ENCODE measurements around the gene SFRP2. TPM values are rescaled to one million over a fixed set of nuclear protein-coding genes. Genes with fewer than 3 reads are reported as not detected.

Gene SFRP2
- polyA plus RNA-seq, 3 donors = not detected

DNA sequence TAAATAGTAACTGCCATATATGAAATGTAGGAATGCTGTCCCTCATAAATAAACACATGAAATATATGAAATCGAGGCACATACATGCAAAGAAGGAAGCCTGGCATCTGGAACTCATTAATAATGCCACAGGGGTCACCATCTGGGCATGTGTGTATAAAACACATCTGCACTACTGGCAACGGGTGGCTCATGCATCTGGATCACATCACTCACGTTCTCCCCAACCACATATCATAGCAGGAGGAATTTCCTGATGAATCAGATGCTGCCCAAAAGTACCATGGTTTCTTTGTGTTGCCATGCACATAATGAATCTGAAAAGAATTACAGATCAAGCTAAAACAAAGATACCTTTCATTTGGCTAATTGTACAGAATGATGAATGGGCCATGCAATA, 57.6 kb downstream of the SFRP2 start:
- H3K4me1 ChIP-seq (ENCODE audit: control insufficient read depth in 1 of 2, insufficient read depth in 2 of 2, low read length in 2 of 2) = peaks cover 51 to 59% of the 10 kb centered on the region in 2 donors
- H3K4me2 ChIP-seq (replicated peaks; ENCODE audit: extremely low read depth, low read length, poor library complexity, severe bottlenecking) = no peak overlapping the region
- no peak overlapping the region for H2AFZ ChIP-seq (ENCODE audit: insufficient read depth, low read depth, low read length, poor library complexity, severe bottlenecking)
- 8% methylated on average over 2 of the region's 3 CpGs for WGBS (ENCODE audit: insufficient coverage)
- Mint-ChIP-seq H3K4me1 (peaks cover 62% of the 10 kb centered on the region), H3K36me3 (peaks cover 5 to 6% of the 10 kb centered on the region in 2 donors), H3K9me3 (peaks cover 0 to 3% (median 0%) of the 10 kb centered on the region in 7 donors), H3K27ac (peak overlapping the region in 2 of 7 donors; percentile 40 to 77), H3K27me3 (ENCODE audit: low read depth in 3 of 3) (peaks cover 0 to 2% (median 0%) of the 10 kb centered on the region in 3 donors), H3K4me3 (no peak overlapping the region)
- H3K27ac ChIP-seq (ENCODE audit: low read depth in 1 of 2, low read length in 2 of 2) = peak overlapping the region in 1 of 2 donors; percentile 68
- peak in 1 of 3 donors; percentile 62 for DNase-seq
- no peaks in the 10 kb centered on the region for H3K27me3 ChIP-seq (ENCODE audit: control insufficient read depth in 2 of 2, insufficient read depth in 2 of 2, low read length in 2 of 2)
- no peak overlapping the region for H3K9ac ChIP-seq (ENCODE audit: insufficient read depth, low read length, poor library complexity, severe bottlenecking)
- no peaks in the 10 kb centered on the region for H3K79me2 ChIP-seq (ENCODE audit: insufficient read depth, low read length)
- no peaks in the 10 kb centered on the region for H3K9me3 ChIP-seq (replicated peaks in 1 of 2; ENCODE audit: control insufficient read depth in 1 of 2, insufficient read depth in 1 of 2, low read length in 2 of 2)
- TF ChIP-seq, protein P1, sequence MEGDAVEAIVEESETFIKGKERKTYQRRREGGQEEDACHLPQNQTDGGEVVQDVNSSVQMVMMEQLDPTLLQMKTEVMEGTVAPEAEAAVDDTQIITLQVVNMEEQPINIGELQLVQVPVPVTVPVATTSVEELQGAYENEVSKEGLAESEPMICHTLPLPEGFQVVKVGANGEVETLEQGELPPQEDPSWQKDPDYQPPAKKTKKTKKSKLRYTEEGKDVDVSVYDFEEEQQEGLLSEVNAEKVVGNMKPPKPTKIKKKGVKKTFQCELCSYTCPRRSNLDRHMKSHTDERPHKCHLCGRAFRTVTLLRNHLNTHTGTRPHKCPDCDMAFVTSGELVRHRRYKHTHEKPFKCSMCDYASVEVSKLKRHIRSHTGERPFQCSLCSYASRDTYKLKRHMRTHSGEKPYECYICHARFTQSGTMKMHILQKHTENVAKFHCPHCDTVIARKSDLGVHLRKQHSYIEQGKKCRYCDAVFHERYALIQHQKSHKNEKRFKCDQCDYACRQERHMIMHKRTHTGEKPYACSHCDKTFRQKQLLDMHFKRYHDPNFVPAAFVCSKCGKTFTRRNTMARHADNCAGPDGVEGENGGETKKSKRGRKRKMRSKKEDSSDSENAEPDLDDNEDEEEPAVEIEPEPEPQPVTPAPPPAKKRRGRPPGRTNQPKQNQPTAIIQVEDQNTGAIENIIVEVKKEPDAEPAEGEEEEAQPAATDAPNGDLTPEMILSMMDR (IDR thresholded peaks at IDR 0.05) = no peak
- H4K20me1 ChIP-seq (ENCODE audit: insufficient read depth, low read length) = no peaks in the 10 kb centered on the region
- H3K4me3 ChIP-seq (replicated peaks in 1 of 3; ENCODE audit: low read depth in 2 of 3, low read length in 3 of 3) = no peak overlapping the region
- no peaks in the 10 kb centered on the region for H3K36me3 ChIP-seq (replicated peaks in 1 of 2; ENCODE audit: control insufficient read depth in 1 of 2, insufficient read depth in 2 of 2, low read length in 2 of 2)
- intact Hi-C loops (cut with micrococcal nuclease) = no loop called here

Other genes with a start within 250 kb of the SFRP2 start
- 100 to 1,000 TPM; 133 to 187 (median 162) TPM for gene TLR2, start 104.8 kb downstream of the SFRP2 start, polyA plus RNA-seq
- under 1 TPM; 0.36 to 0.91 (median 0.55) TPM for gene RNF175, start 29.1 kb downstream of the SFRP2 start, polyA plus RNA-seq

Data from CD14-positive monocyte (primary cell).